OCI-LY3 (cell line): ENCODE measurements around the gene C11orf24.

Experiments used
- EZH2phosphoT487 ChIP-seq: fragments of 200-600 bp; shearing (Covaris generic); IDR thresholded peaks from 2 replicates; pipeline ENCODE4 v1.6.1; 2018; ENCODE audit warnings: antibody characterized with exemption, mixed run types, low read depth
- TF ChIP-seq, protein P1 (sequence below): fragments of 200-600, 300-600 bp; sonication (generic); IDR thresholded peaks from 2 replicates; pipeline ENCODE4 v1.5.1; 2014; ENCODE audit warnings: antibody characterized with exemption, low read length, low read depth

DNA sequence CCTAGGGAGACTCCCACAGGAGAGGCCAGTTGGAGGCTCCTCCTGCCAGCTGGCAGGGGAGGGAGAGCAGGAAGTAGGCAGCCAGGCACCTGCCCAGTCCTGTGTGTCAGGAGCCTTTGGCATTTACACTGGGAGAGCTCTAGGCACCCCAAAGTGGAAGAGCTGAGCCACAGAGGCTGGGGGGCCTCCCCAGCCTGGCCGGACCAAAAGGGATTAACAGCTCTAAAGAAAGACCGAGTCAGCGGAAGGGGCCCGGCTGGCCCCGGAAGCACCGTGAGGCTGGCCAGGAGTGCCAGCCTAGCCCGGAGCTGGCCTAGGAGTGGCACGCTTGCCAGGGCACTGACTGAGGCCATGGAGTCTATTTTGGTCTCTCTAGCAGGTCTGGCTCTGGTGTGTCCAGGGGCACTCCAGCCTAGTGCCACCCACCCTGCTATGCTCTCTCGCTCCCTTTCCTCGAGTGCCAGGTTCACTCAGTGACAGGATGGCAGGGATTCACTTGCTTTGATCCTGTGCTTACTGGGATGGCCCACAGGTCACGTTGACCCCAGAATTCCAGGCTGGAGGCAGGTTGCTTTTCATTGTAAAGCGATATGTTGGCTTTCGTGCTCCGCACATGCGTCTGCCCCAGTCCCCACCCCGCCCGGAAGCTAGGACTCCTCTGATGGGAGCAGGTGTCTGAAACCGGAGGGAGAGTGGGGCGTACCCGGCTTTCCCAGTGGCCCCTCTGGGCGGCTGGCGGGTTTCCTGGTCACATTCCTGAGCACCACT lies 55.4 kb downstream of the C11orf24 start:
- TF ChIP-seq, protein P1, sequence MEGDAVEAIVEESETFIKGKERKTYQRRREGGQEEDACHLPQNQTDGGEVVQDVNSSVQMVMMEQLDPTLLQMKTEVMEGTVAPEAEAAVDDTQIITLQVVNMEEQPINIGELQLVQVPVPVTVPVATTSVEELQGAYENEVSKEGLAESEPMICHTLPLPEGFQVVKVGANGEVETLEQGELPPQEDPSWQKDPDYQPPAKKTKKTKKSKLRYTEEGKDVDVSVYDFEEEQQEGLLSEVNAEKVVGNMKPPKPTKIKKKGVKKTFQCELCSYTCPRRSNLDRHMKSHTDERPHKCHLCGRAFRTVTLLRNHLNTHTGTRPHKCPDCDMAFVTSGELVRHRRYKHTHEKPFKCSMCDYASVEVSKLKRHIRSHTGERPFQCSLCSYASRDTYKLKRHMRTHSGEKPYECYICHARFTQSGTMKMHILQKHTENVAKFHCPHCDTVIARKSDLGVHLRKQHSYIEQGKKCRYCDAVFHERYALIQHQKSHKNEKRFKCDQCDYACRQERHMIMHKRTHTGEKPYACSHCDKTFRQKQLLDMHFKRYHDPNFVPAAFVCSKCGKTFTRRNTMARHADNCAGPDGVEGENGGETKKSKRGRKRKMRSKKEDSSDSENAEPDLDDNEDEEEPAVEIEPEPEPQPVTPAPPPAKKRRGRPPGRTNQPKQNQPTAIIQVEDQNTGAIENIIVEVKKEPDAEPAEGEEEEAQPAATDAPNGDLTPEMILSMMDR, result no peak
- no peak for TF ChIP-seq EZH2phosphoT487
